Right atrium auricular region (tissue), 2 donors: ENCODE measurements around the gene CST8. TPM values are rescaled to one million over a fixed set of nuclear protein-coding genes. Genes with fewer than 3 reads are reported as not detected.

Source experiments
- DNase-seq: peaks from one replicate; pipeline ENCODE4 v3.0.0-alpha.2; 2019; ENCODE audit warnings: low spot score
- H3K27ac ChIP-seq, 2 donors: fragments of 200-600 bp; sonication (generic); 1 replicate in 1 of 2; 2 replicates in 1 of 2; pipeline ENCODE4 v1.5.1; 2016 to 2019
- H3K27me3 ChIP-seq, 2 donors: fragments of 200-600 bp; sonication (generic); one replicate each; pipeline versions ENCODE4 v1.5.1 to v1.6.0; 2017 to 2019
- H3K36me3 ChIP-seq: fragments of 200-600 bp; sonication (generic); one replicate; pipeline ENCODE4 v1.5.1; 2016
- H3K4me1 ChIP-seq, 2 donors: fragments of 200-600 bp; sonication (generic); one replicate each; pipeline versions ENCODE4 v1.5.1 to v1.6.0; 2017 to 2019
- H3K4me3 ChIP-seq, 2 donors: fragments of 200-600 bp; sonication (generic); 1 replicate in 1 of 2; 2 replicates in 1 of 2; pipeline ENCODE4 v1.5.1; 2017 to 2019; ENCODE audit warnings: mild to moderate bottlenecking in 1 of 2, moderate library complexity in 1 of 2
- H3K9me3 ChIP-seq, 2 donors: fragments of 200-600 bp; sonication (generic); one replicate each; pipeline ENCODE4 v1.5.1; 2019
- total RNA-seq, 2 donors: library from RNA; depleted of rRNA; stranded (reverse); fragments of >200 nt; gene quantifications; one replicate each; pipeline ENCODE4 v1.1.0, GENCODE V29; 2016
- TF ChIP-seq, protein P1 (sequence below), 2 donors: fragments of 200-600 bp; sonication (generic); IDR thresholded peaks; one replicate each; pipeline ENCODE4 v1.5.1; 2019; ENCODE audit warnings: antibody characterized with exemption in 2 of 2

Gene CST8
- total RNA-seq, 2 donors from 2014 or later: not detected

GRCh38 chr20:23453549-23454543 lies 37.1 kb upstream of the CST8 start:
- Histone ChIP-seq H3K27me3 (no peaks in the 10 kb centered on the region), H3K9me3 (peaks cover 0 to 5% of the 10 kb centered on the region in 2 donors), H3K4me3 (no peak overlapping the region), H3K4me1 (no peaks in the 10 kb centered on the region), H3K36me3 (no peaks in the 10 kb centered on the region), H3K27ac (no peak overlapping the region)
- TF ChIP-seq, protein P1, sequence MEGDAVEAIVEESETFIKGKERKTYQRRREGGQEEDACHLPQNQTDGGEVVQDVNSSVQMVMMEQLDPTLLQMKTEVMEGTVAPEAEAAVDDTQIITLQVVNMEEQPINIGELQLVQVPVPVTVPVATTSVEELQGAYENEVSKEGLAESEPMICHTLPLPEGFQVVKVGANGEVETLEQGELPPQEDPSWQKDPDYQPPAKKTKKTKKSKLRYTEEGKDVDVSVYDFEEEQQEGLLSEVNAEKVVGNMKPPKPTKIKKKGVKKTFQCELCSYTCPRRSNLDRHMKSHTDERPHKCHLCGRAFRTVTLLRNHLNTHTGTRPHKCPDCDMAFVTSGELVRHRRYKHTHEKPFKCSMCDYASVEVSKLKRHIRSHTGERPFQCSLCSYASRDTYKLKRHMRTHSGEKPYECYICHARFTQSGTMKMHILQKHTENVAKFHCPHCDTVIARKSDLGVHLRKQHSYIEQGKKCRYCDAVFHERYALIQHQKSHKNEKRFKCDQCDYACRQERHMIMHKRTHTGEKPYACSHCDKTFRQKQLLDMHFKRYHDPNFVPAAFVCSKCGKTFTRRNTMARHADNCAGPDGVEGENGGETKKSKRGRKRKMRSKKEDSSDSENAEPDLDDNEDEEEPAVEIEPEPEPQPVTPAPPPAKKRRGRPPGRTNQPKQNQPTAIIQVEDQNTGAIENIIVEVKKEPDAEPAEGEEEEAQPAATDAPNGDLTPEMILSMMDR (IDR thresholded peaks at IDR 0.05): no peak
- no peak for DNase-seq

DNA sequence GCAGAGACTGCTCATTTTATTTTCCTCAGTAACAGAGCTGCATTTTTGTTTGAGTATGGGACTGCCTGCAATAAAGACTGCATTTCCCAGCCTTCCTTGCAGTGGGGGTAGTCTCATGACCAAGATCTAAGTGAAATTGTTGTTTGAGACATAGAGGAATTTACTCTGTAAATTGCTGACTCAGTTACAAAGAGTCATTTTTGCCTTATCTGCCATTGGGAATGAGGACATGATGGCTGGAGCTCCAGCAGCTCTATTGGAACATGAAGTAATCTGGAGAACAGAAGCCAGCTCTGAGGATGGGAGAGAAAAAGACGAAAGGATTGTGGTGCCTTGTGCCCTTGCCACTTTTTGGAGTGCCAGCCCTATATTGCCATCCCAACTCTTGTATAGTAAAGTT lies 36.1 kb upstream of the CST8 start:
- no peak overlapping the region for H3K27ac ChIP-seq
- TF ChIP-seq, protein P1 (IDR thresholded peaks at IDR 0.05): no peak
- no peak for DNase-seq
- H3K9me3 ChIP-seq: peaks cover 0 to 5% of the 10 kb centered on the region in 2 donors
- H3K36me3 ChIP-seq: no peaks in the 10 kb centered on the region
- no peaks in the 10 kb centered on the region for H3K4me1 ChIP-seq
- no peaks in the 10 kb centered on the region for H3K27me3 ChIP-seq
- H3K4me3 ChIP-seq: no peak overlapping the region

GRCh38 chr20:23455639-23456038 lies 35.3 kb upstream of the CST8 start:
- no peaks in the 10 kb centered on the region for H3K4me1 ChIP-seq
- no peak overlapping the region for H3K27ac ChIP-seq
- no peak overlapping the region for H3K4me3 ChIP-seq
- no peaks in the 10 kb centered on the region for H3K36me3 ChIP-seq
- H3K27me3 ChIP-seq: no peaks in the 10 kb centered on the region
- peaks cover 0 to 5% of the 10 kb centered on the region in 2 donors for H3K9me3 ChIP-seq
- TF ChIP-seq, protein P1 (IDR thresholded peaks at IDR 0.05): no peak
- no peak for DNase-seq

DNA sequence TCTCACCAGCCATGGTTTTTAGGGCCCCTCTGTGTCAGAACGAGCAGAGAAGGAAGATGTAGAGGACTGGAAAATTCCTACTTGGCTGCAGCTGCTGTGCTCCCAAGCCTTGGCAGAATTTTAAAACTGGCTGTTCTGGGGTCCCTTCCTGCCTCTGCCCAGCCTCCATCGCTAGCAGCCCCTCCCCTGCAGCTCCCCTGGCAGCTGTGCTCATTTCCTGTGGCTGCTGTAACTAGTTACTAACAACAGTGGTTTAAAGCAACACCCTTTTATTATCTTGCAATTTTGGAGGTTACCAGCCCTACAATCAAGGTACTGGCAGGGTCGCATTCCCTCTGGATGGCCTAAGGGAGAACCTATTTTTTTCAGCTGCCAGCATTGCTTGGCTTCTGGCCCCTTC lies 34.5 kb upstream of the CST8 start:
- H3K27me3 ChIP-seq: no peaks in the 10 kb centered on the region
- no peaks in the 10 kb centered on the region for H3K36me3 ChIP-seq
- H3K4me3 ChIP-seq: no peak overlapping the region
- H3K4me1 ChIP-seq: no peaks in the 10 kb centered on the region
- H3K9me3 ChIP-seq: peaks cover 0 to 5% of the 10 kb centered on the region in 2 donors
- H3K27ac ChIP-seq: no peak overlapping the region
- DNase-seq: no peak
- TF ChIP-seq, protein P1 (IDR thresholded peaks at IDR 0.05): no peak

DNA sequence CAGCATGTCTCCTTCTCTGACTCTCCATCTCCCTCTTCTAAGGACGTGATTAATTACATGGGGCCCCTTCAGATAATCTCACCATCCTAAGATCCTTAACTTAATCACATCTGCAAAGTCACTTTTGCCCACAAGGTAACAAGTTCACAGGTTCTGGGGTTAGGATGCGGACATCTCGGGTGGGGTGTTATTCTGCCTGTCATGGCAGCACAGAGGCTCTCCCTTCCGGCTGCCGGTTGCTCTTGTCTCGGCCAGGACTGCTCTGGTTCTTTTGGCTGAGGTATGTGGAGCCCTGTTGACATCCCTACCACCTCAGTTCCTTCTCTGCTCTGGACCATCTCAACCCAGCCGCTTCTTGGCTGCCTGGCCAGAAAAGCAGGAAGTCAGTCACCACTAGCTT lies 34.0 kb upstream of the CST8 start:
- Histone ChIP-seq H3K36me3 (no peaks in the 10 kb centered on the region), H3K27me3 (no peaks in the 10 kb centered on the region), H3K4me1 (no peaks in the 10 kb centered on the region), H3K27ac (no peak overlapping the region), H3K4me3 (no peak overlapping the region), H3K9me3 (peaks cover 0 to 5% of the 10 kb centered on the region in 2 donors)
- TF ChIP-seq, protein P1 (IDR thresholded peaks at IDR 0.05): no peak
- no peak for DNase-seq
